ENCODE results near the gene RASD2.

RASD2 gene

DNA sequence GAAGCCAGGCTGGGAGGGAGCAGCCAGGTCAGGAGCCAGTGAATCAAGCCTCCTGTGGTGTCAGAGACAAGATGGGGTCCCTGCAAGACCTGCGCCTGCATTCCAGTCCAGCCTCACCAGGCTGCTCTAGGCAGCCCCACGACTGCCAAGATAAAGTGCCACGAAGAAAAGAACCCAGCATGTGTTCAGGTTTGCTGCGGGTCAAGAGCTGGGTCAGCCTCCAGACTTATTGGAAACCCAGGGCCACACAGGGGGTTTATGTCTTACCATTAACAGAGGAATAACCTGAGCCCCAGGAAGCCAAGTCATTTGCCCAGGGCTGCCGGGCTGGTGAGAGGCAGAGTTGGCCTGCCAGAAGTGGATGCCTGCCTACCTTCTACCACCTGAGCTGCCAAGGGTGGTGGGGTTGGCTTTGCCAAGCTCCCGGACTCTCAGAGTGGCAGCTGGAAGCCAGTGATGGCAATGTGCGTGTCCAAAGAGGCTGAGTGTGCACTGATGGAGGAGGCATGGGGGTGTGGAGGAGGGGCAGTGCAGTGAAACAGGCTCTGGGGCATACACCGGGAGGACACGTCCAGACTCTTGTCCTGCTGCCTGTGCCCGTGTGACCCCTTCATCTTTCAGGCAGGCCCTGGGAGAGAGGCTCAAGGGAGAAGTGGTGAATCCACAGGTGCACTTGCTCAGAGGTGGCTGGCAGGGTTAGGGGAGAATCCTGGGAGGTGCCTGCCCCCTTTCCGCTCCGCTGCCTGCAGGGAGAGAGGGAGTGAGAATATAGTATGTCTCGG lies 1.7 kb downstream of the RASD2 start:
- DNase-seq: no peak

DNA sequence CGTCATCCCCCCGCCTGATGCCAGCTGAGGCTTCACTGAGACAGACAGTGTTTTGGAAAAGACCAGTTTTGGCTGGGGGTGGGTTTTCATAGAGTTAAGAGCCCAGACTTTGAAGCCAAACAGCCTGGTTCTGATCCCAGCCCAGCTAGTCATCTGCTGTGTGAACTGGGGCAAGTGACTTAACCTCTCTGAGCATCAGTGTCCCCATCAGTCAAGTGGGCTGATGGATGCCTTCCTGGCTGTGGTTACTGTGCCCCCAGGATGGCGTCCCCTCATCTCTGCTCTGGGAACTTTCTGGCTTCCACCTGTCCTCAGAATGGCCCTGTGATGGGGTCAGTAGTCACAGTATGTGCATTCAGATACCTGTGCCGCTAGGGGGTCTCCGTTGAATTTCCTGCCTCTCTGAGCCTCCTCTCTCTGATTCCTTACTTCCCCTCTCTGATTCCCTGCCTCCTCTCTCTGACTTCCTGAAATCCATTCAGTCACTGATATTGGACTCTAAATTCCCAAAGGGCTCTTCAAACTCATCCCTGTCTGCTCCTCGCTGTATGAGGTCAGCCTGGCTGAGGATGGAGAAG lies 2.4 kb downstream of the RASD2 start:
- DNase-seq: no peak

GRCh38 chr22:35543702-35544101 lies 3.1 kb downstream of the RASD2 start:
- no peak for DNase-seq

DNA sequence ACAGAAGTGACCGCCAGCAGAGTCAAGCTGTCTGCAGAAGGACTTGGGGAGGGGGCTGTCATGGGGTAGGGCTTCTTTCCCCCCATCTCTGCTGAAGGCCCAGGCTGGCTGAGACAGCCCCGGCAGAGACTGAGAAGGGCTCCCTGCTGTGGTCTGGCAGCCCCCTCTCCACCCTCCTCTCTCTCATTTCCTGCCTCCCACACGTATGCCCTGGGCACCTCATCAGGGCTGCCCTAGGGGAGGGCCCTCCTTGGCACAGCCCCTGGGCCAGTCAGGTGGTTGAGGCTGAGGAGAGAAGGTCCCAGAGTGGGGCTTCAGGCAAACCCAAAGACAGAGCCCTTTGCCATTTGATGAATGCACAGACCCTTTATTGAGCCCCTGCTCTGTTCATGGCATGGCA lies 3.6 kb downstream of the RASD2 start:
- DNase-seq: no peak

DNA sequence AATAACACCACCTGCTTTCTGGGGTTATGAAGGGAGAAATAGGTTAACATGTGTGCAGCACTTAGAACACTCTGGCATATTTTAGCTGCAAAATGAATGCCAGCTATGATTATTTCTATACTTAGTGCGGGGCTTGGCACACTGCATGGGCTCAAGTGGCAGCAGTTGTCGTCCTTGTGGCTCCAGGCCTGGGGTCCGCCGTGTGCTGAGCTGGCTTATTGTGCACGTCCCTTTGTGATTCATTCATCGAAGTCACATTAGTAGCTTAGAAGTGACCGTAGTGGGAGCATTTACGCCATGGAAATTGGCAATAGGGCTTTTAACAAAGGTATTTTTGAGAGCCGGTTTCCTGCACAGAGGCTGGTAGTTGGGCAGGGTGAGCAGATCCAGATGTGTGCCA lies 4.2 kb downstream of the RASD2 start:
- DNase-seq: no peak

DNA sequence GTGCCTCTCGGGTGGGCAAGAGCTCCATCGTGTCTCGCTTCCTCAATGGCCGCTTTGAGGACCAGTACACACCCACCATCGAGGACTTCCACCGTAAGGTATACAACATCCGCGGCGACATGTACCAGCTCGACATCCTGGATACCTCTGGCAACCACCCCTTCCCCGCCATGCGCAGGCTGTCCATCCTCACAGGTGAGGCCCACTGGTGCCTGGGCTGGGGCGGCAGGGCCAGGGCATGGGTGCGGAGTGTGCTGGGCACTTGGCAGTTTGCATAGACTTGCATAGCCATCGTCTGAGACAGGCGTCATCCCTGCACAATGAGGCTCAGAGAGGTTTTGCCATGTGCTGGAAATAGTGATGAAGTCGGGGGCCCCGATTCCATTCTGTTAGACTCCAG lies 6.3 kb downstream of the RASD2 start:
- no peak for DNase-seq

DNA sequence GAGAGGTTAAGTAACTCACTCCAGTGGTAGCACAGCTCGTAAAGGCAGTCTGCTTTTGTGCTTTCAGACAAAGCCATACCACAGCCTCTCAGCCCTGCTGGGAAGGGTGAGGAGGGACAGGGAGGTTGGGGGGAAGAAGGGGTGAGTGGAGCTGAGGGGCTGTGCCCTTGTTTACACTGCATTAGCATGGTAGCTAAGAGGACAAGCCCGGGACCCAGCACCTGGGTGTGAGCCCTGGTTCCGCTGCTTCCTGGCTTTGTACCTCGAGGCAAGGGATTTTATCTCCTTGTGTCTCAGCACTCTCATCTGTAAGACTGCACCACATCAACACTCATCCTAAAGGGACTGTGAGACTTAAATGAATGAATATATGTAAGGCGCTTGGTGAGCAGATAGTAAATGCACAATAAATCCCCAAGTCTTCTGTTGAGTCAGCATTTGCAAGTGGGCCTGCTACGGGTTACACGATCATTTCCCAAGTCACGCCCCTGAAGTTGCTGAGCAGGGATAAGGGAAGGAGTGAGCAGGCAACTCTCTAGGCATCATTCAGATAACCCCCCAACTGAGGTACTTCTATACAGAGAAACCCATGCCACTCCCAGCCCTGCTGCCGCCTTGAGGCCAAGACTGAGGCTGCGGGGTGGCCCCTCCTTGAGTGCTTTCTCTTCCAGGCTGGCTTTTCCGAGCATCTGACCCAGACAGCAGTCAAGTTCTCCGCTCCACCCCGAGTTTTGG lies 7.5 kb downstream of the RASD2 start:
- no peak for DNase-seq

DNA sequence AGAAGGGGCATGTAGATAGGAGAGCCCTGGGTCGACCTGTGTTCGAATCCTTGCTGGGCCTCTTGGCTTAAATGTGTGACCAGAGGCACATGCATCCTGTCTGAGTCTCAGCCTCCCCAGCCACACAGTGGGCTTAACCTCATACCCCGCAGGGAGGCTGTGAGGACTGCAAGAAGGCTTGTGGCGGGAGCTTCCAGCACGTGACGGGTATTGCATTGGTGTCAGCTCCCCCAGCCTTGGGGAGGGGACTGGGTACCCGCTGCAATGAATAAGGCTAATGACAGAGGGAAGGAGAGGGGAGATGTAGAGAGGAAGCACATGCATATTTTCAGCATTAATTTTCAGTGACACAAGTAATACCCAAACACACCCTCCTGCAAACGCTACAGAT lies 8.1 kb downstream of the RASD2 start:
- DNase-seq: no peak

DNA sequence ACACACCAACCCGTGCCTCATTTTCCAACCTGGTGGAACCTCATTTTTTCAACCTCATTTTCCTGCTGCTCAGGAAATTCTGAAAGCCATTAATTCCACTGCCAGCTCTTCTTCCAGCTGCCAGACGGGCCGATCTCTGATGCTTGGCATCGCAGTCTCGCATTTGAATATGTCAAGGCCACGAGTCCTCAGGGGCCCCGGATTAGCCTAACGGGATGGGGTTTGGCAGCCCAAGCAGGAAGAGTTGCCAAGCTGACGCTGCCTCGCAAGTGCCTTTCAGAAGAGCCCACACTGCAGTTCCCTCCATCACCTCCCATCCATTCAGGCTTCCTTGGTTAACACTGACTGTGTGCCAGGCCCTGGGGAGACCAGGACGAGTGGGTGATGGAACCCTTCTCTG lies 8.7 kb downstream of the RASD2 start:
- no peak for DNase-seq

DNA sequence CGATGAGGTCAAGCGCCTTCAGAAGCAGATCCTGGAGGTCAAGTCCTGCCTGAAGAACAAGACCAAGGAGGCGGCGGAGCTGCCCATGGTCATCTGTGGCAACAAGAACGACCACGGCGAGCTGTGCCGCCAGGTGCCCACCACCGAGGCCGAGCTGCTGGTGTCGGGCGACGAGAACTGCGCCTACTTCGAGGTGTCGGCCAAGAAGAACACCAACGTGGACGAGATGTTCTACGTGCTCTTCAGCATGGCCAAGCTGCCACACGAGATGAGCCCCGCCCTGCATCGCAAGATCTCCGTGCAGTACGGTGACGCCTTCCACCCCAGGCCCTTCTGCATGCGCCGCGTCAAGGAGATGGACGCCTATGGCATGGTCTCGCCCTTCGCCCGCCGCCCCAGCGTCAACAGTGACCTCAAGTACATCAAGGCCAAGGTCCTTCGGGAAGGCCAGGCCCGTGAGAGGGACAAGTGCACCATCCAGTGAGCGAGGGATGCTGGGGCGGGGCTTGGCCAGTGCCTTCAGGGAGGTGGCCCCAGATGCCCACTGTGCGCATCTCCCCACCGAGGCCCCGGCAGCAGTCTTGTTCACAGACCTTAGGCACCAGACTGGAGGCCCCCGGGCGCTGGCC lies 11.0 kb downstream of the RASD2 start:
- DNase-seq: no peak

DNA sequence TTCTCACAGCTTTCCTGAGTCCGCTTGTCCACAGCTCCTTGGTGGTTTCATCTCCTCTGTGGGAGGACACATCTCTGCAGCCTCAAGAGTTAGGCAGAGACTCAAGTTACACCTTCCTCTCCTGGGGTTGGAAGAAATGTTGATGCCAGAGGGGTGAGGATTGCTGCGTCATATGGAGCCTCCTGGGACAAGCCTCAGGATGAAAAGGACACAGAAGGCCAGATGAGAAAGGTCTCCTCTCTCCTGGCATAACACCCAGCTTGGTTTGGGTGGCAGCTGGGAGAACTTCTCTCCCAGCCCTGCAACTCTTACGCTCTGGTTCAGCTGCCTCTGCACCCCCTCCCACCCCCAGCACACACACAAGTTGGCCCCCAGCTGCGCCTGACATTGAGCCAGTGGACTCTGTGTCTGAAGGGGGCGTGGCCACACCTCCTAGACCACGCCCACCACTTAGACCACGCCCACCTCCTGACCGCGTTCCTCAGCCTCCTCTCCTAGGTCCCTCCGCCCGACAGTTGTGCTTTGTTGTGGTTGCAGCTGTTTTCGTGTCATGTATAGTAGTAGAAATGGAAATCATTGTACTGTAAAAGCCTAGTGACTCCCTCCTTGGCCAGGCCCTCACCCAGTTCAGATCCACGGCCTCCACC lies 11.7 kb downstream of the RASD2 start:
- DNase-seq: peak; percentile 77

DNA sequence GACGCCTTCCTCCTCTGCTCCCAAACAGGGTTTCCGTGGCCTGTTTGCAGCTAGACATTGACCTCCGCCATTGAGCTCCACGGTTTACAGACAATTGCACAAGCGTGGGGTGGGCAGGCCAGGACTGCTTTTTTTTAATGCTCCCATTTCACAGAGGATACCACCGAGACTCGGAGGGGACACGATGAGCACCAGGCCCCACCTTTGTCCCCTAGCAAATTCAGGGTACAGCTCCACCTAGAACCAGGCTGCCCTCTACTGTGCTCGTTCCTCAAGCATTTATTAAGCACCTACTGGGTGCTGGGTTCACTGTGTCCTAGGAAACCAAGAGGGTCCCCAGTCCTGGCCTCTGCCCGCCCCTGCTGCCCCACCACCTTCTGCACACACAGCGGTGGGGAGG lies 12.2 kb downstream of the RASD2 start:
- DNase-seq: no peak

GRCh38 chr22:35553341-35553740 lies 12.7 kb downstream of the RASD2 start:
- DNase-seq: no peak

DNA sequence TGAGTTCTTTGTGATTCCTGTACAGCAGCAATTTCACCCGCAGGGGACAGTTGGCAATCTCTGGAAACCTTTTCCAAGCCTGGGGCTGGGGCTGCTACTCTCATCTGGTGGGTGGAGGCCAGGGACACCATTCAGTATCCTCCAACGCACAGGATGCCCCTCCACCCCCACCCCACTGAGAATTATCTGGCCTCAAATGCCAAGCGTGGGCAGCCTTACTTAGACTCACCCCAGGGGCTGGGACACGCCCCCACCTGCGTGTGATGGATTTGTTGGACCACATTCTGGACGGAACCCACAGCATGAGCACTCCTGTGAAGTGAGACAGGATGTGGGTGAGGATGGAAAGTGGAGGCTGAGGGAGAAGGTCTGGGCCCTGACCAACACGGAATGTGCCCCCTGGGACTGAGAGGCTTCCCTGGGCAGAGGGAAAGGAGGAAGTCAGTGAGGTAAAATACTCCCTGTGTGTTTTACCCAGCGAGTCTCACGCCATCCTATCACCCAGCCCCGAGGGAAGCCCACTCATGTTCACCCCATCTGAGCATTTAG lies 13.7 kb downstream of the RASD2 start:
- no peak for DNase-seq

DNA sequence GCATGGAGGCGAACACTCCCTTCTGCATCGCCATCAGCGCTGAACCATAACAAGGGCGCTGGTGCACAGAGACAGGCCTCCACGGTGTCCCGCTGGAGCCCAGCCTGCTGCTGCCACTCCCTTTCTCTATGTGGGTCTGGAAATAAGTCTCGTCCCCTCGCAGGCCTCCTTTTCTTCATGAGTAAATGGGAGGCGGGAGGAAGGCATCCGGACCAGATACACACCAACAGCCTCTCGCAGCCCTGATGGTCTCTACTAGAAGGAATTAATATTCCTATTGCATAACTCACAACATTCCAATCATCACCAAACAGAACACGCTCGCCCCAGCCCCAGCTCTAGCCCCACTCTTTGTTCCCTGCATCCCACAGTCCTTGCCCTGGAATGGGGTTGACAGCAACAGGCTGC lies 14.9 kb downstream of the RASD2 start:
- DNase-seq: no peak

- no peak for DNase-seq
Observed at GRCh38 chr22:35555946-35556547, 15.4 kb downstream of the RASD2 start.

DNA sequence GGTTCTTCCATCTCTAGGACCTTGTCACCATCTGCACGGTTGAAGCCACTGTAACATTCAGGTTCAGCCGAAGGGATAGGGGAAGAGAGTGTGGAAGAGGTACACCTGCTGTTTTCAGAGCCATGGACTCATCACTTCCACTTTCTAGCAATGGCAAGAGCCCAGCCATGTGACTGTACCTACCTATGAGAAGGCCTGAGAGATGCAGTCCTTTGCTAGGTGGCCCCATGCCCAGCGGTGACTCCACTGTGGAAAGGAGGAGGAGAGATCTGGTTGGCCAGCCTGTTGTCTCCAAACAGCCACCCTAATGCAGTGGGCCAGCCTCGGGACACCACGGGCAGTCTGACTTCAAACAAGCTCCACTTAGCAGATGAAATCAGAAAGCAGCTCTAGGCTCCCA lies 16.0 kb downstream of the RASD2 start:
- no peak for DNase-seq

- no peak for DNase-seq
Observed at GRCh38 chr22:35558031-35558430, 17.4 kb downstream of the RASD2 start.

GRCh38 chr22:35558719-35559118 lies 18.1 kb downstream of the RASD2 start:
- no peak for DNase-seq

DNA sequence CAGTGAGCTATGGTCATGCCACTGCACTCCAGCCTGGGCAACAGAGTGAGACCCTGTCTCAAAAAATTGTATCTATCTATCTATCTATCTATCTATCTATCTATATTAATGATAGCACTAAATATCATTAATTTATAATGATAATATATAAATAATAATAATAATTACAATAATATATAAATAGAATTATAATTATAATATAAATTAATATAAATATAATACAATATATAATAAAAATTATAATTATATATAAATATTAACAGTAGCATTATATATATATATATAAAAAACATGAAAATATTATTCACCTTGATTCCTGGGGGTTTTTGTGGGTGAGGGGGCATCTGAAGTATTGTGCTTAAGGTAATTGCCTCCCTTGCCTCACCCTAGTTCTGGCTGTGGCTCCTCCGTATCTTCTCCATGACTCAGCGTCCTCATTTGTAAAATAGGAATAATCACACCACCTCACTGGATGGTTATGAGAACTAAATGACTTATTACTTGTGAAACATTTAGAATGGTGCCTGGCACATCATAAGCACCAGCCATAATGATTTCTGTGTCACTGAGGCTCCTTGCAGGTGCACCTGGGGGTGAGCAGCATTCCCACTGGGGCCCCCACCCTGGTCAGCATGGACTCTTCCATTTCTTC lies 18.8 kb downstream of the RASD2 start:
- DNase-seq: no peak

DNA sequence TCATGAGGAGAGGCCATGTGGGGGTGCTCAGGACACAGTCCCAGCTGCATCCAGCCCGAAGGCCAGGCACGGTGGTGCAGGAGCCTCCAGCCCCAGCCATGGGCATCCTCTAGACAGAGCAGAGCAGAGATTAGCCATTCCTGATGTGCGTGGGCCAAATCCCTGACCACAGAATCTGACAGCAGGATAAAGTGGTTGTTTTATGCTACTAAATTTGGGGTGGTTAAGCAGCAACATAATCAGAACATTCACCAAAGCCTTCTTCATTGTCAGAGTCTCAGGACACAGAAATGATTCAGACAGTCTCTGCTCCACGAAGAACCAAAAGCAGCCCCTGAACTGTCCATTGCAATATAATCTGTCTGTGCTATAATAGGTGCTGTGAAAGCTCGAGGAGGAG lies 19.7 kb downstream of the RASD2 start:
- no peak for DNase-seq

- DNase-seq: no peak
Observed at GRCh38 chr22:35560824-35561223, 20.2 kb downstream of the RASD2 start.

All from activated CD4-positive, alpha-beta T cell treated with anti-CD3 and anti-CD28 coated beads for 1 hour (primary cell).